Adrenal gland (tissue), 5 donors: ENCODE data around the gene EBP.

Source experiments
- POLR2A ChIP-seq, 2 donors: fragments of 450-650 bp; IDR thresholded peaks; one replicate each; pipeline ENCODE4 v1.6.1; 2017; ENCODE audit warnings: antibody characterized with exemption in 2 of 2, mild to moderate bottlenecking in 2 of 2, moderate library complexity in 1 of 2
- TF ChIP-seq, protein P1 (sequence below), 6 experiments: fragments of 450-650 bp in 4 of 6; fragments of 200-600 bp in 2 of 6; sonication (generic) in 1 of 6; IDR thresholded peaks; 1 replicate in 5 of 6; 2 replicates in 1 of 6; pipeline versions ENCODE4 v1.5.1 to v1.8.0; 2016 to 2021; ENCODE audit warnings: antibody characterized with exemption in 6 of 6, mild to moderate bottlenecking in 2 of 6, moderate library complexity in 1 of 6
- donor health status: DM: no; HTN: no; CAD: no.

GRCh38 chrX:48522291-48522690, 683 bp downstream of the EBP start:
- TF ChIP-seq, protein P1, sequence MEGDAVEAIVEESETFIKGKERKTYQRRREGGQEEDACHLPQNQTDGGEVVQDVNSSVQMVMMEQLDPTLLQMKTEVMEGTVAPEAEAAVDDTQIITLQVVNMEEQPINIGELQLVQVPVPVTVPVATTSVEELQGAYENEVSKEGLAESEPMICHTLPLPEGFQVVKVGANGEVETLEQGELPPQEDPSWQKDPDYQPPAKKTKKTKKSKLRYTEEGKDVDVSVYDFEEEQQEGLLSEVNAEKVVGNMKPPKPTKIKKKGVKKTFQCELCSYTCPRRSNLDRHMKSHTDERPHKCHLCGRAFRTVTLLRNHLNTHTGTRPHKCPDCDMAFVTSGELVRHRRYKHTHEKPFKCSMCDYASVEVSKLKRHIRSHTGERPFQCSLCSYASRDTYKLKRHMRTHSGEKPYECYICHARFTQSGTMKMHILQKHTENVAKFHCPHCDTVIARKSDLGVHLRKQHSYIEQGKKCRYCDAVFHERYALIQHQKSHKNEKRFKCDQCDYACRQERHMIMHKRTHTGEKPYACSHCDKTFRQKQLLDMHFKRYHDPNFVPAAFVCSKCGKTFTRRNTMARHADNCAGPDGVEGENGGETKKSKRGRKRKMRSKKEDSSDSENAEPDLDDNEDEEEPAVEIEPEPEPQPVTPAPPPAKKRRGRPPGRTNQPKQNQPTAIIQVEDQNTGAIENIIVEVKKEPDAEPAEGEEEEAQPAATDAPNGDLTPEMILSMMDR (IDR thresholded peaks at IDR 0.05) = no peak
- TF ChIP-seq POLR2A (IDR thresholded peaks at IDR 0.05) = no peak
